Testis (tissue), 2 donors: ENCODE results near the gene SLCO3A1.

Experiments
- POLR2A ChIP-seq: fragments of 450-650 bp; IDR thresholded peaks from one replicate; pipeline ENCODE4 v1.6.1; 2017; ENCODE audit warnings: antibody characterized with exemption, mild to moderate bottlenecking, moderate library complexity
- TF ChIP-seq, protein P1 (sequence below), 3 experiments: fragments of 450-650 bp in 2 of 3; fragments of 200-600 bp in 1 of 3; sonication (generic) in 1 of 3; IDR thresholded peaks; one replicate each; pipeline ENCODE4 v1.5.1; 2016 to 2019; ENCODE audit warnings: antibody characterized with exemption in 3 of 3, mild to moderate bottlenecking in 2 of 3, moderate library complexity in 1 of 3

DNA sequence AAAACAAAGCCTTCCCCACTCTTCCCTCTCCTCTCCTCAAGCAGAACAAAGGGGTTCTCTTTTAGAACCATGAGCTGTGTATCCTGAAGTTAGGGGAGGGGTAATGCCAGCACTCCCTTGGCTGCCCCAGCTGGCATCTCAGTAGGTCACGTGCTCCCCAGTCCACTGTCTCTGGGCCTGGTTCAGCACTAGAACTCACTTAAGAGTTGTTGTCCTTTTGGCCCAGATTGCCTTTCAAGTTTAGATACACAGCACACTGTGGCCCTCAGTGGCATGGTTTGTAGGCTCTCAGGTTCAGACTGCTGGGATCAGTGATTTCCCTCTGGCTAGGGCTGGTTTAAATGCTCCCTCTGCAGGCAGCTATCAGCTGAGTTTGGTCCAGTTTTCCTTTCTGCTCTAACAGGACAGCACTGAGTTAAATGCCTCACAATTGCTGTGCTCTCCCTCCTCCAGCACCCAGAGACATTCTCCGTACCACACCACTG is 351.8 kb downstream of the SLCO3A1 start:
- TF ChIP-seq, protein P1, sequence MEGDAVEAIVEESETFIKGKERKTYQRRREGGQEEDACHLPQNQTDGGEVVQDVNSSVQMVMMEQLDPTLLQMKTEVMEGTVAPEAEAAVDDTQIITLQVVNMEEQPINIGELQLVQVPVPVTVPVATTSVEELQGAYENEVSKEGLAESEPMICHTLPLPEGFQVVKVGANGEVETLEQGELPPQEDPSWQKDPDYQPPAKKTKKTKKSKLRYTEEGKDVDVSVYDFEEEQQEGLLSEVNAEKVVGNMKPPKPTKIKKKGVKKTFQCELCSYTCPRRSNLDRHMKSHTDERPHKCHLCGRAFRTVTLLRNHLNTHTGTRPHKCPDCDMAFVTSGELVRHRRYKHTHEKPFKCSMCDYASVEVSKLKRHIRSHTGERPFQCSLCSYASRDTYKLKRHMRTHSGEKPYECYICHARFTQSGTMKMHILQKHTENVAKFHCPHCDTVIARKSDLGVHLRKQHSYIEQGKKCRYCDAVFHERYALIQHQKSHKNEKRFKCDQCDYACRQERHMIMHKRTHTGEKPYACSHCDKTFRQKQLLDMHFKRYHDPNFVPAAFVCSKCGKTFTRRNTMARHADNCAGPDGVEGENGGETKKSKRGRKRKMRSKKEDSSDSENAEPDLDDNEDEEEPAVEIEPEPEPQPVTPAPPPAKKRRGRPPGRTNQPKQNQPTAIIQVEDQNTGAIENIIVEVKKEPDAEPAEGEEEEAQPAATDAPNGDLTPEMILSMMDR (IDR thresholded peaks at IDR 0.05), result no peak
- no peak for TF ChIP-seq POLR2A
